Right lobe of liver (tissue), 4 donors: ENCODE measurements around the gene LCLAT1.

ENCODE experiments used
- CTCF ChIP-seq, 4 donors: fragments of 200-600 bp in 3 of 4; fragments of 450-650 bp in 1 of 4; IDR thresholded peaks; one replicate each; pipeline versions ENCODE4 v1.5.1 to v1.8.0; 2016 to 2022; ENCODE audit warnings: antibody characterized with exemption in 4 of 4, mild to moderate bottlenecking in 2 of 4
- POLR2A ChIP-seq: fragments of 450-650 bp; IDR thresholded peaks from one replicate; pipeline ENCODE4 v1.6.1; 2017; ENCODE audit warnings: antibody characterized with exemption, mild to moderate bottlenecking
- donor health status: DM: no; HTN: no; CAD: no.
- donor health status: DM: no; HTN: no; CAD: no.
- donor health status: DM: no; HTN: yes; CAD: no.

DNA sequence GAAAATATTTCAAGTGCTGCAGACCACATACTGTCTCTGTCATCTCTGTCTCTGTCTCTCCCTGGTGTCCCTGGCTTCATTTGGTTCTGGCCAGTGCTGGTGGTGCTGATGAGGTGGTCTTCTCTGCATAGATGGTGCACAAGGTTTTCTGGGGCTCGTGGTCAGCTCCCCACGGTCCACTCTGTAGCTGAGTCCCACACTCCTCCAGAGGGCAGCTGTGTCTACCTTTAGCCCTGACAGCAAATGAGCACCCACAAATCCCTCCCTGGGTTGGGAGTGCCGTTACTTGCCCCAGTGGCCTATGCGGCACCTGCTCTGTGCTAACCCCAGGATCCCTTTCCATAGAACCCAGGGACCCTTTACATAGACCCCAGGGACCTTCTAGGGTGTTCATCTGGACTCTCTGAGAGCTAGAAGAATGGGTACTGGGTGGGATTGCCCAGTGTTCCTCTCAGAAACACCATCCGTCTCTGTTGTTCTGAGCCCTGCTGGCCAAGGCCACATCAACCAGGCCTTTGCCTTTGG is 230.9 kb downstream of the LCLAT1 start:
- TF ChIP-seq CTCF (IDR thresholded peaks at IDR 0.05), result no peak
- no peak for TF ChIP-seq POLR2A
